UCSD-AML1 (cell line): ENCODE results near the gene IPO8.

Source experiments
- DNase-seq: peaks from one replicate; lab custom pipeline; 2025; ENCODE audit not compliant: unreplicated experiment; lab: John Stamatoyannopoulos, UW

IPO8 gene

DNA sequence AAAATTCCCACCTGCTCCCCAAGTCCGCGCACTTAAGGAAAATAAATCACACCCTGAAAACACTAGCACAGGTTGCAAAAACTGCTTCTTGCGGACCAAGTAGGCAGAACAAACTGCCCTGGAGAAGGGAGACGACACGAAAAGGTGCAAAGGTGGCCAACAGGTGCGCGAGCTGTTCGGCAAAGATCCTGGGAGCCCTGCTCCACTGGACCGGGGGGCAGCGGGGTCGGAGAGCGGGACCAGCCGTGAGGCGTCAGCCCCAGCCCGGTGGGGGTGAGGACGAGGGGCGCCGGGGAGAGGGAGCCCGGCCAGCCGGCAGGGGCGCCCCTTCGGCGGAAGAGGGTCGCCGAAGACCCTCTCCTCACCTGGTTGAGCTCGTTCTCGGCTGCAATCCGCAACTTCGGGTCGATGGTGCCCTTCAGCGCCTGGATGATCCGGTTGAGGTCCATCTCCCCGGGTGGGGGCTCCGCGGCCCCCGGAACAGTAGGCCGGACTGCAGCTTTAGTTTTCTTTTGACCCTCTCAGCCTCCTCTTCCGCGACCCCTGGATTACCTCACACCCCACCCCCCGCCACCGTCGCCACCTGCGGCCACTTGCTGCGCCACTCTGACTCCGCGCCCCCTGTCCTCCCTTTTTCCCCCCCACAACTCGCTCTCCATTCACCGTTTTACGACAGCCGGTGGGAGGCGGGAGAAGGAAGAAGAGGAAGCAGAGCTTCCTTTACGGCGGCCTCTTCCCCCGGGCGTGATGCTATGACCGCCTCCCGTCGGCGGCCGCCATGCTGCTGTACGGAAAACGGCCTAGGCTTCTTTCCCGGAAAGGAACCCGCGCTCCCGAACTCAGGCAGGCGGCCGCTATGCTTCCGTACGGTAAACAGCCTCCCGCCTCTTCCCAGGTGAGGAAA is at the start of gene IPO8:
Gene IPO8, minus strand, starts transcription at position 671 of the 904 bp plus-strand sequence. Its CDS starts 222 bp downstream, at position 449.
- peak; percentile 88 for DNase-seq

DNA sequence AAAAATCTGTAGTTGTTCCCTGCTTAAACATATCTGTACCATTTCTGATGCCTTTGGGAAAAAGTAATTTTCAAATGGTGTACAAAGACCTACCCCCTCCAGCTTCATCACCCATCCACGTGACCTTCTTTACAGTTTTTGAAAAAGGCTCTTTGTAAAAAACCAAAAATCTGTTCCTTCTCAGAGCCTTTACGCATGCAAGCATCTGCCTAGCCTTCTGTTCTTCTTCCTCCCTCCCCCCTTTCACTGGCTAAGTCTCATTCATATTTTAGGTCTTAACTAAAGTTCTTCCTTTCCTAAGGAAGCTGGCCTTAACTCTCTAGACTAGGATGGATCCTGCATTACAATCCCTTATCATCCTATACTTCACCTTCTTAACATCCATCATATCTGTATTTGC is 48.7 kb upstream of the IPO8 start:
- no peak for DNase-seq

DNA sequence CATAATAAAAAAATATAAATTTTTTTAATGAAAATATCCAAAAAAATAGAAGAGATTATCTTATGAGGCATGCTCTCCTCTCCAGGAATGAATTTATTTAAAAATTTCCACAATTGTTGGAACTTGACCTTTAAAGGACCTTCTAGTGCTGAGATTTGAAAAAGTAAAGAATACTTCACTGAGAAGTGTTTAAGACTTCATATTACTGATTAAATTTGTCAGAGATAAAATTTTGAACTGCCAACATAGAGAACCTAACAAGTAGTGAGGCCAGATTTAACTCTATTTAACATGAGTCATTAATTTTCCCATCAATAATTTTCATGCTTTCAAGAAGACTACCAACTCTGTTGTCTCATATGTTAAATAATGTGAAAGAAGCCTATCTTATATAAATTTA is 44.6 kb upstream of the IPO8 start:
- DNase-seq: no peak

DNA sequence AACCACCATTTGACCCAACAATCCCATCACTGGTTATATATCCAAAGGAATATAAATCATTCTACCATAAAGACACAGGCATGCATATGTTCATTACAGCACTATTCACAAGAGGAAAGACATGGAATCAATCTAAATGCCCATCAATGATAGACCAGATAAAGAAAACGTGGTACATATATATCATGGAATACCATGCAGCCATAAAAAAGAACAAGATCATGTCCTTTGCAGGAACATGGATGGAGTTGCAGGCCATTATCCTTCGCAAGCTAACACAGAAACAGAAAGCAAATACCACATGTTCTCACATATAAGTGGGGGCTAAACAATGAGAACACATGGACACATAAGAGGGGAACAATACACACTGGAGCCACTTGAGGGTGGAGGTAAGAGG is 43.4 kb upstream of the IPO8 start:
- no peak for DNase-seq

DNA sequence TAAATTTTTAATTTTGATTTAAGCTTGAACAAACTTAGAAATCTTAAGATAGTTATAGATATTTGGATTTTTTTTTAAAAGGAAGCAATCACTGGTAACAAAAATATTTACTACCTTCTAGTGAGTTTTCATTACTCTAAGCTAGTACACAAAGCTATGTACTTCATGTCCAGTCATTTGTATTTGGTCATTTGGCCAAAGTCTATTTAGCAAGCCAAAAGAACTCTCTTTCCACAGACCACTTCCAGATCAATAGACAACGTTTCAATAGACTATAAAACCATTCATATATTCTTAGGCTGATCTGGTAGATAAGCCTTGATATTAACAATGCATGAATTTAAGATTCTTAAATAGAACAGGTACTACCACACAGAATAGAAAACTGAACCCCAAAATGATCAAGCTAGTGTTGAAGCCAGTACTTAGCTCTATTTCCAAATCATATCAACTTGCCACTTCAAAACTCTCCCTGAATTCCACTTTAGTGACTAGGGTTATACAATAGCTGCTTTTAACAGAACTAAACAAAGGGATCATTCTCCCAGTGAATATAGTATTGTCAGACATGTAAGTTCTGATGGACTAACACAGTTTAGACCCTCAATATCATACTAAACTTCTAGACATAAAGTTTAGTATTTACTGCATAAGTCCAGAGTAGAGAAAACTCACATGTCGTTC is 37.4 kb upstream of the IPO8 start:
- DNase-seq: no peak

DNA sequence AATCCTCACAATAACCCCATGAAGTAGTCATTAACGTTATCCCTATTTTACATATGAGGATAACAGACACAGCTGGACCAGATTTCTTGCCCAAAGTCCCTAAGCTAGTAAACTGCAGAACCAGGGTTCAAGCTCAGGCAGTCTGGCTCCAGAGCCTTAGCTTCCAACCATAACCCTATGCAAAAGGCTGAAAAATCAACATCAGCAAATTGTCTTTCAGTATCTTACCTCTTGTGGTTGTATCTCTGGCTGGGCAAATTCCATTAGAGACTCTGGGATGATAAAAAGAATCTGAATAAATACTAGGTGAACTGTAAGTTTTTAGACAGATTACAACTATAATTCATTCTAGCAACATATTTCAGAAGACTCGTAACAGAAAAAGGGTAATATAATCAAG is 34.3 kb upstream of the IPO8 start:
- DNase-seq: no peak

DNA sequence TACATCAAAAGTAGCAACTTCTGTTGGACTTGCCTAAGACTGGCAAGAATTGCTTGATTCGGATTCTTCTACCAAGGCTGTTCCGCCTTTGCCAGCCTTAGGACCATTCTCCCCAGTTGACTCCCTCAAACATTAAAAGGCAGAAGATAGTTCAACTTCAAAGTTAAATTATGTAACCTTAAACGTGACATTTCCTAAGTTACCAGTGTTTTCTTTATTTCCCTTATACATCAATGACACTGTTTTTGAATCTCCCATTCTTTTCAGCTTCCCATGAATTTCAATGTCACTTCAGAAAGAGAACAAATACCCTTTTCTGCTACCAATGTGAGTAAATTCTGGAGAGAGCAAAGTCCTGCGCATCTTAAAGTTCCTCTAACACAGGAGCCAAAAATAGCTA is 33.9 kb upstream of the IPO8 start:
- no peak for DNase-seq

DNA sequence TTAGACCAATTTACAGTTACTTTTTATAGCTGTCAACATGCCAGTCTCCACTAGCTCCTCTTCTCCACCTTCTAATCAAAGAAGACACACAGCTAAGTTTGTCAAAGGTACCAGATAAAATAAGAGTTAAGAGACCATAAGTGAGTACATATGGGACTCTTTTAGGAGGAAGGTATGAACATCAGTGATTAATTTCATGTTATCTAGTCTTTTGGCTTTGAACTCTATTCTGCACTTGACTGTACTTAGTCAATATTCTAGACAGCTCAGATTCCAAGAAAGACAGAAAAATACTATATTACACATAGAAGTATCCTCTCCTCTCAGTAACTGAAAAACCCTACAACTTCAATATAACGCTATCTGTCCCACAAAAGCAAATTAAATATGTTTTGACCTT is 31.0 kb upstream of the IPO8 start:
- DNase-seq: no peak

DNA sequence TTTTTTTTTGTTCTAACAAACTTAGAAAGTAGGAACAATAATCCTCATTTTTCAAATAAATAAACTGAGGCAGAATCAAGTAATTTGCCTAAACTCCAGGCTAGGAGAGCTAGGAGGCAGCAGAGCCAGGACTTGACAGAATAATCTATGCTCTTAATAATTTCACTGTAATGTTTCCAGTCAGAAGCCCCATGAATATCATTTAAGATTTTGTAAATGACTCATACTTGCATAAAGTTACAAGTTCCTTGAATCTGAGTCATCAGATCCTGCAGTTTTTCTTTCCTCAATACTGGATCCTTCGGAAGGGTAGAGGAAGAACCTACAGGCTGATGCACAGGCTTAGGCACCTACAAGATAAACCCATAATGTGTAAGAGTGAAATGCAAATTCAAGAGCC is 30.1 kb upstream of the IPO8 start:
- no peak for DNase-seq

DNA sequence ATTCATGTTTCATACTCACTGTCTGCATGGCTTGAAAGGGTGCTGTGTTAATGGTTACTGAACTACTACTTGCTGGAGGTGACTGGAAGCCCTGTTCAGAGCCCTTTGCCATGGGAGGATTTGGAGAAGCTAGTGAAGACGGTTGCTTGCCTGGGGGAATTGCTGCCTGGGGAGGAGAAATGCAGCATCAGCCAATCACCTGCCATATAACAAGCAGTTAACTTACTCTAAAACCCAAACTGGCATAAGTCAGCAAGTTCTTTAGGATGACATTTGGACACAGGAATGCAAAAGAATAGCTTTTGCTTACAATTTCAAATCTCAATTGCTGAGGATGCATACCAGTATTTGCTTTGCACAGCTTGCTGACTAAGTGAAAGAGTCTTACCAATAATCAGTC is 23.4 kb upstream of the IPO8 start:
- no peak for DNase-seq

DNA sequence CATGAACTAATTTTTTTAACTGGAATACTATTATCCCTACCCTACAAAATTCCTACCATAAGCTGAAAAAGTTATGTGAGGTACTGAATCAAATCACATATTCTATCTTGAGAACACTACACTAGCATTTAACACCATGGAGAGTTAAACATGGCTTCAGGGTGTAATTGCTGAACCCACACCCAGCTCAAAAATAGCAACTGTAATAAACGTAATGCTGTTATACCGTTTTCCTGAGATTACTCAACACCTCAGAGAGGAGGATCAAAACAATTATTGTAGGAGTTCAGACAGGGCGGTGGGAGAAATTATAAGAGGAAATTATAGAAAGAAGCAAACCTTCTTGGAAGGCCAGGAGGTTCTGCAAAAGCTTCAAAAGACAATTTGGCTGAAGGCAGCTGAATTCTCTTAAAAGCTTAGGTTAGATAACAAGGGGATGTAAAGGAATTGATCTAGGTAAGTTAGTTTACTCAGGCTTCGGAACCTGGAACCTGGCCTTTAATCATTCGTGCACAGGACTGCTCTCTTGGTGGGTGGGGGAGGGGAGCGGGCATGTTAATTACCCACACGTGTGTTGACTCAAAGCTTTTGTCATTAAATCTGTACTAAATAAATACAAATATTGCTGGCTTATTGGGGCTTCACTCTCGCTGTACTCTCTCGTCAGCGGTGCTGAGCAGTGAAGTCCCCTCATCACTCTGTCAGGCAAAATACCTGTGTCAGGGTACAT is 12.1 kb upstream of the IPO8 start:
- no peak for DNase-seq

DNA sequence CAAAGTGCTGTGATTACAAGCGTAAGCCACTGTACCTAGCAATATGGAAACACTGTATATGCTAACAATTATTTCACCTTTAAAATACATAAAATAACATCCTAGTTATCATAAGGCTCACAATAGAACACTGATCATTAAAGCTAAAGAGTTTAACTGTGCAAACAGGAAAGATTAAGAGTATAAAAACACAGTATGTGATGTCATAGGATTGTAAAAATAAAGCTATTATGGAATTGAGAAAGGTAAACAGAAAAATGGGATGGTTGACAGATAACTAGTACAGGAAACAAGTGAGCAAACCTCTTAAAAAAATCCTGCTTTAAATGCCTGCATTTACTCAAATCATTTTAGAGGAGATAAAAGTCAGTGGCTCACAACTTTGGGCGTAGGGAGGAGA is 10.8 kb upstream of the IPO8 start:
- DNase-seq: no peak

DNA sequence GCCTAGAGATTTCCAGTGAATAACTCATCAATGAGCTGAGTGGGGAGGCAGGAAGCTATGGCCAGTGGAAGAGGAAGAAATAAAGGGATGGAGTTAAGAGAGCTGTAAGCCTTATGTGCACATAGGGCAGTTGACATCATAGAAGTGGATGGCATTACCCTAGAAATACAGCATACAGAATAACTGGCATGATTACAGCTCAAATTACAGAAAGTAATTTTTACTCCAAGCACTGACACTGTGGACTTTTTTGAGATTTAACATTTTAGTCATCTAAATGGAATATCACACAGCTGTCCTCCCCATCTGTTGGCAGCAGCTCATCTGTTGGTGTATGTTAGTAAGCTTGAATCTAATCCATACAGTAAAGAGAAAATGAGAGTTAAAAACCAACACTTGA is 5.4 kb upstream of the IPO8 start:
- no peak for DNase-seq

DNA sequence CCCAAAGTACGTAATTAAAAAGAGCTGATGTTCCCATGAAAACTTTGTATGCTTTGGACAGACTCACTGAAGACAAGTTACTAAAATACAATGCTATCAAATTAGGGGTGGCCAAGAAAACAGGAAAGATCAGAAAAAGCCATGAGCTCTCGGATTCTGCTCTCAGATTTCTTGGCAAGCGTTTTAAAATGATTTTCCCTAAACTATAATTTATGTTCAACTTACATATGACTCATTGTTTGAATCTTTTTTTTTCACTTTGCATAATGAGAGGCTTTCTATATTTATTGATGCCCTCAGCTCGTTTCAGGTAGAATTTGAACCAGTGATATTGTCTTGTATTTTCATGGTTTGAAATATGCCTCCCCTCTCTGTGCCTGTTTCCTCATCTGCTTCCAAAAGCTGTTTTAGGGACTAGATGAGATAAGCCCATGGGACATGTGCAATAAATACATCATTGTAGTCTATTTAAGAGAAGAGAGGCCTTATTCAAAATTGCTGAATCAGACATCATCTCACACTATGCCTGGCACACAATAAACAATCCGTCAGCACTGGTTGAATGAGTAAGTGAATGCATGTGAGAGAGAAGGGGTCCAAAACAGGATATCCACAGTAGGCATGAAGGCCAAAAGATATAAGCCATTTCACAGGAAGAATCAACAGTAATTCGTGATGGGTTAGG is 4.7 kb upstream of the IPO8 start:
- DNase-seq: no peak

DNA sequence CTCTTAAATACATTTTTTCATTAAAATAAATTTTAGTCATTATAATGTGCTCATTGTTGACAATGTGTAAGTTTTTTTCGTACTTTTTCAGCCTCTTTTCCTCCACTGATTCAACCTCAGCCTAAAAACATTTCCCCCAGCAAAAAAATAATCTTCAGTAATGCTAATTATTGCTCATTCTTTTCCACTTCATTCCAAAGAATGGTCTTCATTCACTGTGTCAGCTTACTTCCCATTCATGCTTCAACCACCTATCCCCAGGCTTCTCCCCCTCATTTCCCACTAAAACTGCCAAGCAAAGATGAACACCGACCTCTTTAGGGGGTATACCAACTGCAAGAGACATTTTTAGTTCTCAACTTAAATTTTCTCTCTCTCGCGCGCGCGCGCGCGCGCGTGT is 2.7 kb upstream of the IPO8 start:
- no peak for DNase-seq

DNA sequence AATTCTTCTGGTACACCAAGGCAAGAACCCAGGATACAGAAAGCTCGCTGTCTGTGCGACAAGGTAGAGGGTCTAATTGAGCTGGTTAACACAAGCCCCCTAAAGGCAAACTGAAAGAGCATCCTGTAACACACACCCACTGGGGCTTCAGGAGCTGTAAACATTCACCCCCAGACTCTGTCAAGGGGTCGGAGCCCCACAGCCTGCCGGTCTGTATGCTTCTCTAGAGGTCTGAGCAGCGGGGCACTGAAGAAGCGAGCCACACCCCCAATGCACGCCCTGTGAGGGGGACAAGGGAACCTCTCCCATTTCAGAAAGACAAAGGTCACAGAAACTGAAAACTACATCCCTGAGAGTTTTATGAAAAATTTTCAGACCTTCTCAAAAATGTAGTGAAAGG is 1.3 kb upstream of the IPO8 start:
- DNase-seq: no peak

DNA sequence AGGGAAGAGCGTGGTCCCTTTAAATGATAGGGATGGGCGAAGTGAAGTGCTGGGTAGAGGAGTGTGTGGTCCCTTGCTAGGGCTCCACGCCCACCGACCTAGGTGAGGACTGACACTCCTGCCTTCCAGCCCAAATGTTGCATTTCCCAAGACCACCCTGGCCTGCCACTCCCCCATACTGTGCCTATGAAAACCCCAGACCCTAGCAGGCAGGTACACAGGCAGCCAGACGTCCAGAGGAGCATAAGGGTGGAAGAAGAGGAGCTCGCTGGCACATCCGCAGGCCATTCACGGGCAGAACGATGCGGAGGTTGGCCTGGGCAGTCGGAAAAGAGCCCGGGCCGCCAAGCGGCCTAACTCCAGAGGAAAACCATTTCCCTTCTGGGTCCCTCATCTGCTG is 817 bp upstream of the IPO8 start:
- no peak for DNase-seq

DNA sequence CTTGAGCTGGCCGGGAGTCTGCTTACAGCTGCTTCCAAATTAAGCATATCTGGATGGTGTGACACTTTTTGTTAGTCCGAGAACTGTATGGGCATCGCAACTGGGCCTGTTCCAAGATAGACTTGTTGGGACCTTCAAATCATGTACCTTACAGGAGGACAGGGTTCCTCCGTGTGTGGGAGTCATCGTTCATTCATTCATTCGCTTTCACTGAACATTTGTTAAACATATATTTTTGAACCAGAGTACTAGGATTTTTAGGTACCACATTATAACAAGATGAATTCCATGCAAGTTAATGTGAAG is 387 bp upstream of the IPO8 start:
- no peak for DNase-seq

DNA sequence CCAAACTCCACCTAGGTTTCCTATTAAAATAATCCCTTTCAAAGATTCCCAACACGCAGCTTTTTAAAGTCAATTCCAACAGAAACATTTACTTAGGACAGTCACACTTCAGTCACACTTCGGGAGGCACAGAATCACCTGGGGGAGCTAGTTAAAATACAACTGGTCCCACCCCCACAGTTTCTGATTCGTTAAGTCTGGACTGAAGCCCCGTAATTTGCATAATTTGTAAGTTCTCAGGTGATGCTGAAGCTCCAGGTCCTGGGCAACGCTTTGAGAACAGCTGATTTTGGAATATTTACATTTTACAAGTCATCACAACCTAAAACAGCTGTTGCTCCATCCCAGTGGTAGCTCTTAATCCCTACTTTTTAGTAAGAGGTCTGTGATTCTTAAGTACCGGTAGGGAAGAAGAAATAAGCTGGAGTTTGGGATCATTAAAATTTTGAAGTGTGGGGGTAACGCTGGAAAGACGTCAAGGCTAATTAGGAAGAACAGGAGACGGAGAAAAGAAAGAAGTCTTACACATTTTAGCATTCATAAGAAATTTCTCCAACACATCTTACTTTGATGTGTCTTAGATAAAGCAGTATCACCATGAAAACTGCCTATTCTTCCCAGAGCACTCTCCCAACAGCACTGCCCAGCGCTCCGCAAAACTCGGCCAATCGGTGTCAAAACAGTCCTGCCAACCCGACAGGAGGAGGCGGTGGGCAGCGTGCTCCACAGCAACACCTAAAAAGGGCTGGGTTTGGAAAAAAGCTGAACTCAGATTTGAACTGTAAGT is 1.1 kb downstream of the IPO8 start:
- peak; percentile 35 for DNase-seq

DNA sequence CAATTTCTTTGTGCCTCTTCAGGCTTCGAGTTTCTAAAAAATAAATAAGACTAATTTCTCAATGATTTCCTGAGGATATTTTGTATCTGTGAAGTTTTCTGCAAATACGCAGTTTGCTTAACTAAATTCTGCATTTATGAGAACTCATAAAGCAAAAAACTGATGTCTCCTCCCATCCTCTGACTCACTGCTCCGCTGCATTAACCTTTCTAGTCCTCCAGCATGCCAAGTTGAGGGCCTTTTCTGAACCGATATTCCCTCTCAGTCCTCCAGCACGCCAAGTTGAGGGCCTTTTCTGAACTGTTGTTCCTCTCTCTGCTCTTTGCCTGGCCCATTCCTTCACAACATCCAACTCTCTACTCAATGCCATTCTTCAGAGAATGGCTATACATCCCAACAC is 3.2 kb downstream of the IPO8 start:
- no peak for DNase-seq
